HEK293 (cell line): ENCODE measurements around the gene DNAAF9.

Experiments
- CTCF ChIA-PET: fragments of 350-600 bp; formaldehyde crosslinking; extraction: SDS; loops from one replicate; lab custom pipeline; 2021; ENCODE audit warnings: antibody characterized with exemption; lab: Yijun Ruan, JAX
- POLR2A ChIA-PET: fragments of 300-600 bp; formaldehyde crosslinking; extraction: SDS; loops from one replicate; lab custom pipeline; 2020; ENCODE audit warnings: antibody characterized with exemption, inconsistent platforms; lab: Yijun Ruan, JAX
- H3K27ac ChIP-seq: fragments of 200-500 bp; sonication (Bioruptor generic); 2 replicates; pipeline ENCODE4 v1.5.1; 2014; ENCODE audit warnings: low read depth, low read length, control low read depth, inconsistent platforms; ENCODE audit errors: extremely low read depth
- H3K36me3 ChIP-seq, 2 experiments: fragments of 200-500 bp in 1 of 2; sonication (Bioruptor generic) in 1 of 2; 1 replicate in 1 of 2; 2 replicates in 1 of 2; pipeline ENCODE4 v1.5.1; 2014 to 2017; ENCODE audit warnings: inconsistent platforms in 2 of 2, low read length in 2 of 2; ENCODE audit not compliant: control insufficient read depth in 2 of 2, insufficient read depth in 1 of 2
- H3K4me1 ChIP-seq: fragments of 200-500 bp; sonication (Bioruptor generic); 2 replicates; pipeline ENCODE4 v1.5.1; 2014; ENCODE audit warnings: mild to moderate bottlenecking, low read length, inconsistent platforms; ENCODE audit not compliant: control insufficient read depth, insufficient read depth
- H3K4me3 ChIP-seq: 2 replicates; pipeline ENCODE4 v1.5.1; 2011; ENCODE audit warnings: low read depth, mild to moderate bottlenecking, control low read depth, low read length, moderate library complexity
- H3K9me3 ChIP-seq: fragments of 200-500 bp; sonication (Bioruptor generic); 2 replicates; pipeline ENCODE4 v1.5.1; 2014; ENCODE audit warnings: low read depth, low read length, inconsistent platforms; ENCODE audit not compliant: control insufficient read depth, insufficient read depth
- ATF2 ChIP-seq: fragments of 450-650 bp; formaldehyde crosslinking; IDR thresholded peaks from 2 replicates; pipeline ENCODE4 v1.5.1; 2016; ENCODE audit warnings: missing biosample characterization, missing genetic modification characterization, low read depth
- IKZF3 ChIP-seq: fragments of 450-650 bp; IDR thresholded peaks from 2 replicates; pipeline ENCODE4 v1.5.0; 2018; ENCODE audit warnings: missing biosample characterization, mild to moderate bottlenecking, missing genetic modification characterization, moderate library complexity
- KLF1 ChIP-seq: fragments of 450-650 bp; formaldehyde crosslinking; IDR thresholded peaks from 2 replicates; pipeline ENCODE4 v1.5.1; 2016; ENCODE audit warnings: missing biosample characterization, missing genetic modification characterization
- SETDB1 ChIP-seq: IDR thresholded peaks from one replicate; pipeline ENCODE4 v1.6.1; 2017; ENCODE audit warnings: mild to moderate bottlenecking, low read length, moderate library complexity, mixed read lengths; ENCODE audit not compliant: insufficient read length
- TRIM28 ChIP-seq: IDR thresholded peaks from 2 replicates; pipeline ENCODE4 v1.6.1; 2011; ENCODE audit warnings: low read length, control low read depth, borderline replicate concordance
- ZBTB21 ChIP-seq: fragments of 450-650 bp; formaldehyde crosslinking; IDR thresholded peaks from 2 replicates; pipeline ENCODE4 v1.5.1; 2017; ENCODE audit warnings: missing biosample characterization, missing genetic modification characterization
- ZBTB8A ChIP-seq: fragments of 450-650 bp; formaldehyde crosslinking; IDR thresholded peaks from 2 replicates; pipeline ENCODE4 v1.5.1; 2016; ENCODE audit warnings: missing biosample characterization, missing genetic modification characterization
- ZFHX2 ChIP-seq: fragments of 450-650 bp; formaldehyde crosslinking; conservative IDR thresholded peaks from 2 replicates; pipeline ENCODE4 v1.5.1; 2016; ENCODE audit warnings: missing biosample characterization, missing genetic modification characterization
- ZNF121 ChIP-seq: fragments of 450-650 bp; formaldehyde crosslinking; IDR thresholded peaks from 2 replicates; pipeline ENCODE4 v1.5.1; 2016; ENCODE audit warnings: missing biosample characterization, missing genetic modification characterization
- ZNF341 ChIP-seq: fragments of 450-650 bp; formaldehyde crosslinking; IDR thresholded peaks from 2 replicates; pipeline ENCODE4; 2016; ENCODE audit warnings: low read depth, missing biosample characterization, missing genetic modification characterization
- ZNF488 ChIP-seq: fragments of 450-650 bp; formaldehyde crosslinking; IDR thresholded peaks from 2 replicates; pipeline ENCODE4 v1.5.1; 2016; ENCODE audit warnings: missing biosample characterization, missing genetic modification characterization
- ZNF530 ChIP-seq: fragments of 450-650 bp; formaldehyde crosslinking; IDR thresholded peaks from 2 replicates; pipeline ENCODE4 v1.5.1; 2016; ENCODE audit warnings: low read depth, missing biosample characterization, missing genetic modification characterization
- ZNF544 ChIP-seq: fragments of 450-650 bp; formaldehyde crosslinking; IDR thresholded peaks from 2 replicates; pipeline ENCODE4 v1.5.0; 2017; ENCODE audit warnings: missing biosample characterization, missing genetic modification characterization
- ZNF585B ChIP-seq: fragments of 450-650 bp; formaldehyde crosslinking; IDR thresholded peaks from 2 replicates; pipeline ENCODE4 v1.5.1; 2016; ENCODE audit warnings: missing biosample characterization, missing genetic modification characterization
- ZNF596 ChIP-seq: fragments of 450-650 bp; IDR thresholded peaks from 2 replicates; pipeline ENCODE4 v1.5.0; 2018; ENCODE audit warnings: missing biosample characterization, mild to moderate bottlenecking, missing genetic modification characterization, moderate library complexity
- ZNF654 ChIP-seq: fragments of 450-650 bp; formaldehyde crosslinking; IDR thresholded peaks from 2 replicates; pipeline ENCODE4 v1.5.1; 2016; ENCODE audit warnings: low read depth, missing biosample characterization, missing genetic modification characterization
- ZNF777 ChIP-seq: fragments of 450-650 bp; formaldehyde crosslinking; IDR thresholded peaks from 2 replicates; pipeline ENCODE4 v1.5.1; 2017; ENCODE audit warnings: missing biosample characterization, missing genetic modification characterization, borderline replicate concordance
- ZSCAN18 ChIP-seq: fragments of 450-650 bp; formaldehyde crosslinking; IDR thresholded peaks from 2 replicates; pipeline ENCODE4 v1.5.1; 2016; ENCODE audit warnings: missing biosample characterization, missing genetic modification characterization
- ZSCAN30 ChIP-seq: fragments of 450-650 bp; IDR thresholded peaks from 2 replicates; pipeline ENCODE4 v1.5.1; 2018; ENCODE audit warnings: missing biosample characterization, mild to moderate bottlenecking, missing genetic modification characterization, moderate library complexity

The DNAAF9 gene

GRCh38 chr20:3434232-3434631 lies 26.8 kb upstream of the DNAAF9 start:
- peaks cover 5% of the 10 kb centered on the region; the same call in 1 of the 2 replicates for H3K4me1 ChIP-seq
- POLR2A ChIA-PET = no interaction called here
- H3K27ac ChIP-seq = no peak overlapping the region
- TF ChIP-seq KLF1 (tag by site-specific recombination) (no peak), ATF2 (tag by site-specific recombination) (peak; percentile 75)
- TF ChIP-seq, all 188 proteins: peak for 1
- H3K36me3 ChIP-seq = no peaks in the 10 kb centered on the region
- H3K4me3 ChIP-seq = no peak overlapping the region
- CTCF ChIA-PET = interaction anchor here (0.6 kb wide), 1 partner anchor 176 kb away, joined by 4 read pairs; no protein-coding TSS in a partner anchor
- no peaks in the 10 kb centered on the region for H3K9me3 ChIP-seq

- Histone ChIP-seq H3K4me1 (peaks cover 5% of the 10 kb centered on the region; the same call in 1 of the 2 replicates), H3K36me3 (no peaks in the 10 kb centered on the region), H3K9me3 (no peaks in the 10 kb centered on the region), H3K4me3 (no peak overlapping the region), H3K27ac (no peak overlapping the region)
- POLR2A ChIA-PET = no interaction called here
- TF ChIP-seq ZNF585B (tag by site-specific recombination) (no peak), ZNF341 (tag by site-specific recombination) (0 out of 2 replicates have a peak, but pooled peaks have one; percentile 20), ZNF777 (tag by site-specific recombination) (no peak)
- CTCF ChIA-PET = no interaction called here
Observed at GRCh38 chr20:3433744-3434143, 26.3 kb upstream of the DNAAF9 start.

- Histone ChIP-seq H3K36me3 (no peaks in the 10 kb centered on the region), H3K4me3 (no peak overlapping the region), H3K9me3 (no peaks in the 10 kb centered on the region), H3K27ac (no peak overlapping the region), H3K4me1 (peaks cover 5% of the 10 kb centered on the region; the same call in 1 of the 2 replicates)
- POLR2A ChIA-PET = no interaction called here
- no peak for TF ChIP-seq IKZF3 (tag by site-specific recombination)
- TF ChIP-seq TRIM28 = no peak
- no peak for TF ChIP-seq SETDB1
- no peak for TF ChIP-seq ZBTB21 (tag by site-specific recombination)
- TF ChIP-seq ZNF530 = no peak
- no peak for TF ChIP-seq ZNF121 (tag by site-specific recombination)
- TF ChIP-seq ZFHX2 (tag by site-specific recombination) = no peak
- no peak for TF ChIP-seq ZSCAN30 (tag by site-specific recombination)
- TF ChIP-seq ZBTB8A = no peak
- no peak for TF ChIP-seq ZNF654 (tag by site-specific recombination)
- no peak for TF ChIP-seq ZNF596 (tag by site-specific recombination)
- no peak for TF ChIP-seq ZNF488 (tag by site-specific recombination)
- no peak for TF ChIP-seq ZNF544
- no peak for TF ChIP-seq ZSCAN18 (tag by site-specific recombination)
- CTCF ChIA-PET = interaction anchor here (0.6 kb wide), 1 partner anchor 59 kb away, joined by 3 read pairs; no protein-coding TSS in a partner anchor
Observed at GRCh38 chr20:3432844-3433243, 25.4 kb upstream of the DNAAF9 start.
